H1 (cell line): ENCODE measurements around the gene ACTN3. TPM values are rescaled to one million over a fixed set of nuclear protein-coding genes. Genes with fewer than 3 reads are reported as not detected.

ENCODE experiments used
- CTCF ChIA-PET: fragments of 300-600 bp; sonication (Branson Sonifier 250); formaldehyde crosslinking; loops from one replicate; lab custom pipeline; 2021; ENCODE audit not compliant: partially characterized antibody; lab: Charles Lee
- POLR2A ChIA-PET: fragments of 300-600 bp; sonication (Branson Sonifier 250); formaldehyde crosslinking; loops from one replicate; lab custom pipeline; 2021; ENCODE audit warnings: inconsistent platforms; ENCODE audit not compliant: partially characterized antibody; lab: Charles Lee
- DNase-seq, 2 experiments: peaks; one replicate each; pipeline versions ENCODE4 v3.0.0 to v3.0.0-alpha.2; 2010 to 2022; ENCODE audit warnings: low spot score in 2 of 2, low read depth in 1 of 2, mixed read lengths in 1 of 2
- FAIRE-seq: peaks from 2 replicates; lab custom pipeline; 2011; peaks lifted over from hg19 to GRCh38; lab: Jason Lieb, UNC
- H2AFZ ChIP-seq: 2 replicates; pipeline ENCODE4 v1.8.1; 2012; ENCODE audit warnings: low read length, inconsistent platforms
- H2AK5ac ChIP-seq: 2 replicates; pipeline ENCODE4 v1.6.1; 2013; ENCODE audit warnings: low read depth, low read length
- H2BK120ac ChIP-seq: replicated peaks from 2 replicates; pipeline ENCODE3; 2013; ENCODE audit warnings: low read depth, low read length, inconsistent platforms
- H2BK12ac ChIP-seq: 2 replicates; pipeline ENCODE4 v1.6.1; 2013; ENCODE audit warnings: low read depth, low read length
- H2BK15ac ChIP-seq: 2 replicates; pipeline ENCODE4 v1.6.1; 2013; ENCODE audit warnings: low read length
- H2BK20ac ChIP-seq: 2 replicates; pipeline ENCODE4 v1.6.1; 2013; ENCODE audit warnings: low read length
- H2BK5ac ChIP-seq: 2 replicates; pipeline ENCODE4 v1.6.1; 2013; ENCODE audit warnings: low read depth, low read length
- H3K14ac ChIP-seq: 2 replicates; pipeline ENCODE4 v1.6.1; 2013; ENCODE audit warnings: inconsistent platforms; ENCODE audit not compliant: insufficient read length
- H3K18ac ChIP-seq: 2 replicates; pipeline ENCODE4 v1.6.1; 2013; ENCODE audit warnings: low read length; ENCODE audit errors: extremely low read depth
- H3K23ac ChIP-seq: 2 replicates; pipeline ENCODE4 v1.6.1; 2013; ENCODE audit warnings: inconsistent platforms; ENCODE audit not compliant: insufficient read length
- H3K23me2 ChIP-seq: 2 replicates; pipeline ENCODE4 v1.6.1; 2013; ENCODE audit warnings: low read depth, low read length
- H3K27ac ChIP-seq: 2 replicates; pipeline ENCODE4 v1.6.1; 2011; ENCODE audit warnings: low read depth, low read length, inconsistent platforms
- H3K27me3 ChIP-seq, 4 experiments: replicated peaks in 1 of 4; 1 replicate in 1 of 4; 2 replicates in 3 of 4; pipeline versions ENCODE4 v1.6.1 to v1.8.1; 2011 to 2013; ENCODE audit warnings: low read length in 3 of 4, mild to moderate bottlenecking in 3 of 4, inconsistent platforms in 2 of 4, mixed read lengths in 2 of 4, moderate library complexity in 1 of 4; ENCODE audit not compliant: control insufficient read depth in 3 of 4, insufficient read depth in 3 of 4; ENCODE audit errors: extremely low read depth in 1 of 4
- H3K36me3 ChIP-seq, 4 experiments: 2 replicates each; pipeline versions ENCODE4 v1.6.1 to v1.8.1; 2011 to 2013; ENCODE audit warnings: mild to moderate bottlenecking in 4 of 4, low read length in 3 of 4, moderate library complexity in 2 of 4, control low read depth in 1 of 4, inconsistent platforms in 1 of 4; ENCODE audit not compliant: insufficient read depth in 4 of 4, control insufficient read depth in 2 of 4
- H3K4ac ChIP-seq: replicated peaks from 2 replicates; pipeline ENCODE3; 2013; ENCODE audit warnings: low read length, low read depth, mixed read lengths, inconsistent platforms; ENCODE audit not compliant: insufficient read length
- H3K4me1 ChIP-seq, 4 experiments: replicated peaks in 1 of 4; 1 replicate in 1 of 4; 2 replicates in 3 of 4; pipeline versions ENCODE4 v1.6.1 to v1.8.1; 2011 to 2013; ENCODE audit warnings: low read length in 3 of 4, inconsistent platforms in 2 of 4, mixed read lengths in 1 of 4; ENCODE audit not compliant: insufficient read depth in 4 of 4, control insufficient read depth in 3 of 4
- H3K4me2 ChIP-seq, 2 experiments: 2 replicates each; pipeline versions ENCODE4 v1.6.1 to v1.8.1; 2011 to 2013; ENCODE audit warnings: low read depth in 2 of 2, low read length in 2 of 2, control low read depth in 1 of 2, inconsistent platforms in 1 of 2, mild to moderate bottlenecking in 1 of 2; ENCODE audit not compliant: insufficient read depth in 1 of 2
- H3K4me3 ChIP-seq, 4 experiments: fragments of 200-600, 300-600 bp in 1 of 4; sonication (generic), shearing (Covaris generic), sonication (Bioruptor Twin) in 1 of 4; 2 replicates each; pipeline versions ENCODE4 v1.5.1 to v1.8.1; 2011 to 2016; ENCODE audit warnings: low read length in 4 of 4, low read depth in 3 of 4, control low read depth in 2 of 4, inconsistent platforms in 2 of 4, mild to moderate bottlenecking in 2 of 4, mixed read lengths in 1 of 4, moderate library complexity in 1 of 4; ENCODE audit not compliant: insufficient read depth in 2 of 4; ENCODE audit errors: extremely low read depth in 1 of 4
- H3K56ac ChIP-seq: replicated peaks from 2 replicates; pipeline ENCODE3; 2013; ENCODE audit warnings: low read depth, mild to moderate bottlenecking, mixed read lengths, low read length, inconsistent platforms; ENCODE audit not compliant: insufficient read length
- H3K79me1 ChIP-seq: 2 replicates; pipeline ENCODE4 v1.6.1; 2013; ENCODE audit warnings: low read depth, low read length, control low read depth
- H3K79me2 ChIP-seq, 2 experiments: 2 replicates each; pipeline versions ENCODE4 v1.6.1 to v1.8.1; 2012 to 2013; ENCODE audit warnings: low read length in 2 of 2, mild to moderate bottlenecking in 2 of 2, inconsistent platforms in 1 of 2; ENCODE audit not compliant: insufficient read depth in 2 of 2, control insufficient read depth in 1 of 2
- H3K9ac ChIP-seq, 4 experiments: replicated peaks in 1 of 4; 1 replicate in 1 of 4; 2 replicates in 3 of 4; pipeline versions ENCODE4 v1.6.1 to v1.8.1; 2011 to 2013; ENCODE audit warnings: low read depth in 3 of 4, low read length in 3 of 4, control low read depth in 2 of 4, mild to moderate bottlenecking in 2 of 4, moderate library complexity in 2 of 4, inconsistent platforms in 1 of 4; ENCODE audit errors: extremely low read depth in 1 of 4
- H3K9me3 ChIP-seq, 2 experiments: 2 replicates each; pipeline versions ENCODE4 v1.6.1 to v1.8.1; 2012 to 2013; ENCODE audit warnings: mild to moderate bottlenecking in 2 of 2, moderate library complexity in 2 of 2, control low read depth in 1 of 2, inconsistent platforms in 1 of 2, low read depth in 1 of 2, low read length in 1 of 2, mixed read lengths in 1 of 2; ENCODE audit not compliant: insufficient read depth in 2 of 2
- H4K20me1 ChIP-seq, 2 experiments: replicated peaks in 1 of 2; 2 replicates each; pipeline versions ENCODE3 to v1.8.1; 2011 to 2013; ENCODE audit warnings: inconsistent platforms in 2 of 2, low read length in 2 of 2, mild to moderate bottlenecking in 1 of 2; ENCODE audit not compliant: insufficient read depth in 2 of 2, control insufficient read depth in 1 of 2
- H4K5ac ChIP-seq: 2 replicates; pipeline ENCODE4 v1.6.1; 2013; ENCODE audit warnings: low read length, low read depth, mixed read lengths, inconsistent platforms; ENCODE audit not compliant: insufficient read length
- H4K8ac ChIP-seq: 2 replicates; pipeline ENCODE4 v1.8.0; 2013; ENCODE audit warnings: mild to moderate bottlenecking, moderate library complexity, low read length, inconsistent platforms; ENCODE audit not compliant: insufficient read depth; ENCODE audit errors: extremely low read depth
- H4K91ac ChIP-seq: replicated peaks from 2 replicates; pipeline ENCODE3; 2013; ENCODE audit warnings: low read length, mixed read lengths, inconsistent platforms; ENCODE audit not compliant: insufficient read length
- KDM4A ChIP-seq: IDR thresholded peaks from one replicate; pipeline ENCODE4 v1.7.1; 2012; ENCODE audit warnings: low read depth, mild to moderate bottlenecking, moderate library complexity, low read length, inconsistent platforms; ENCODE audit not compliant: severe bottlenecking
- POLR2A ChIP-seq, 2 experiments: IDR thresholded peaks; 1 replicate in 1 of 2; 2 replicates in 1 of 2; pipeline ENCODE4 v1.6.1; 2011; ENCODE audit warnings: low read depth in 2 of 2, low read length in 2 of 2, mild to moderate bottlenecking in 2 of 2; ENCODE audit errors: control extremely low read depth in 1 of 2
- RBBP5 ChIP-seq: IDR thresholded peaks from 2 replicates; pipeline ENCODE4 v1.7.1; 2012; ENCODE audit warnings: low read depth, mild to moderate bottlenecking, inconsistent platforms, low read length, moderate library complexity, borderline replicate concordance
- SAP30 ChIP-seq: fragments of 300-600 bp; sonication (generic); IDR thresholded peaks from 2 replicates; pipeline ENCODE4 v1.7.1; 2012; ENCODE audit warnings: low read length, moderate library complexity, mild to moderate bottlenecking, inconsistent platforms; ENCODE audit not compliant: insufficient read depth, insufficient replicate concordance
- TAF7 ChIP-seq: optimal IDR thresholded peaks from 2 replicates; pipeline ENCODE3; 2011; ENCODE audit warnings: low read depth, mild to moderate bottlenecking, inconsistent platforms, low read length, moderate library complexity, borderline replicate concordance
- WGBS, 2 experiments: shearing (Covaris generic) in 1 of 2; methylation state at CpG; one replicate each; pipeline versions ENCODE4 v1.1.6 to v1.1.7; 2013 to 2015; ENCODE audit warnings: low lambda C conversion rate in 2 of 2, mixed read lengths in 2 of 2, inconsistent platforms in 1 of 2, low coverage in 1 of 2, missing lambda C conversion rate in 1 of 2; ENCODE audit not compliant: insufficient replicate concordance in 2 of 2, insufficient coverage in 1 of 2, insufficient read length in 1 of 2; ENCODE audit errors: extremely low coverage in 1 of 2, missing lambda C conversion rate in 1 of 2; 5-methylcytosine and 5-hydroxymethylcytosine counted together
- polyA plus RNA-seq, 7 experiments: library from polyadenylated mRNA; depleted of rRNA in 3 of 7; stranded (reverse) in 5 of 7; unstranded in 2 of 7; fragments of >200 nt in 5 of 7; fragments of 200-250 nt in 2 of 7; gene quantifications; 1 replicate in 5 of 7; 2 replicates in 1 of 7; 4 replicates in 1 of 7; pipeline versions ENCODE4 v1.2.1 to v1.2.3, GENCODE V29; 2011 to 2013; ENCODE audit warnings: missing spikeins in 2 of 7, mixed read lengths in 2 of 7
- total RNA-seq: library from RNA; stranded (reverse); fragmentation: NEBNext Ultra II Directional; extraction: Animal tissue kit (Norgen Biotek cat#: 25700); gene quantifications from 2 replicates; pipeline ENCODE4 v1.2.1, GENCODE V29; 2021

The ACTN3 gene
- total and polyA plus RNA-seq, 2 of the 8 experiments (the other 6 are each of a cell fraction or from before 2014, with no cell fraction given), result 30.8 to 36.7 TPM

- H4K20me1 ChIP-seq, result peaks cover 0 to 2% of the 10 kb centered on the region in 2 experiments
- ChIA-PET POLR2A (interaction anchor here (0.8 to 7.9 kb wide), 18 partner anchors 9 to 297 kb away, joined by 3 to 54 read pairs (median 7); partner anchors contain the start of genes CTSF, DPP3, NPAS4 and RBM14), CTCF (interaction anchor here (0.7 to 2.4 kb wide), 6 partner anchors 15 to 115 kb away, joined by 3 to 6 read pairs (median 4); no protein-coding TSS in a partner anchor)
- DNase-seq, result peak in 1 of 2 experiments; percentile 75
- H3K4me2 ChIP-seq, result peak overlapping the region; percentile 50 to 72
- peak overlapping the region; percentile 9; the same call in 1 of the 2 replicates for H4K8ac ChIP-seq
- peak overlapping the region; percentile 57 for H3K18ac ChIP-seq
- H3K27me3 ChIP-seq, result no peaks in the 10 kb centered on the region
- peak overlapping the region; percentile 71 to 84 (median 79) for H3K4me3 ChIP-seq
- no peak overlapping the region for H3K23ac ChIP-seq
- no peak for FAIRE-seq
- 0 out of 8 replicates have a peak, but pooled peaks cover 0 to 4% (median 0%) of the 10 kb centered on the region in 4 experiments for H3K36me3 ChIP-seq
- 0 out of 2 replicates have a peak, but pooled peaks have one; percentile 15 for TF ChIP-seq RBBP5
- TF ChIP-seq POLR2A (IDR thresholded peaks at IDR 0.05; ENCODE audit: control extremely low read depth in 1 of 2, low read depth in 2 of 2, low read length in 2 of 2), result no peak
- TF ChIP-seq KDM4A, result no peak
- TF ChIP-seq TAF7, result no peak
- no peak for TF ChIP-seq SAP30
- peak overlapping the region; percentile 22 for H3K4ac ChIP-seq
- H3K79me2 ChIP-seq, result no peaks in the 10 kb centered on the region; a peak in 1 of 4 replicates
- peaks cover 3% of the 10 kb centered on the region; the same call in 1 of the 2 replicates for H3K23me2 ChIP-seq
- 19% methylated on average over 4 of the region's 18 CpGs; no CpG with 5 or more reads in 1 of the 2 experiments for WGBS, 2 experiments
- H2AK5ac ChIP-seq, result no peak overlapping the region
- H2BK20ac ChIP-seq, result no peak overlapping the region
- H3K14ac ChIP-seq, result no peak overlapping the region
- peak overlapping the region; percentile 21 for H3K56ac ChIP-seq
- no peak overlapping the region for H2BK12ac ChIP-seq
- no peak overlapping the region for H3K27ac ChIP-seq
- no peak overlapping the region for H2BK120ac ChIP-seq
- no peak overlapping the region for H4K5ac ChIP-seq
- peaks cover 5% of the 10 kb centered on the region; the same call in 1 of the 2 replicates for H3K79me1 ChIP-seq
- no peak overlapping the region for H2BK15ac ChIP-seq
- no peak overlapping the region for H2AFZ ChIP-seq
- H4K91ac ChIP-seq, result peak overlapping the region; percentile 38
- H2BK5ac ChIP-seq, result no peak overlapping the region
- H3K4me1 ChIP-seq, result peaks cover 0 to 17% (median 11%) of the 10 kb centered on the region in 4 experiments; a peak in 6 of 7 replicates
- H3K9ac ChIP-seq, result peak overlapping the region in 1 of 4 experiments; percentile 13; a peak in 3 of 7 replicates
- H3K9me3 ChIP-seq, result no peaks in the 10 kb centered on the region
These were observed 411 bp downstream of the ACTN3 start for GRCh38 chr11:66546966-66547661.
